ENCODE measurements around the gene HBS1L. TPM values are rescaled to one million over a fixed set of nuclear protein-coding genes. Genes with fewer than 3 reads are reported as not detected.

The HBS1L gene
- total RNA-seq, 2 donors from 2014 or later, result 48.9 to 50.0 TPM

- intact Hi-C loops (cut with DNase I, micrococcal nuclease), result no loop called here
- ATAC-seq, result no peak
Observed at GRCh38 chr6:135008941-135009290, 45.7 kb downstream of the HBS1L start.

GRCh38 chr6:135008072-135008940 is 46.3 kb downstream of the HBS1L start:
- peak; percentile 95 for ATAC-seq
- intact Hi-C loops (cut with DNase I, micrococcal nuclease), result no loop called here

More at GRCh38 chr6:135008941-135009290, 45.7 kb downstream of the HBS1L start:
- no peak for DNase-seq

GRCh38 chr6:135006386-135006914 is 48.2 kb downstream of the HBS1L start:
- no peak for ATAC-seq
- no peak for DNase-seq
- intact Hi-C loops (cut with DNase I, micrococcal nuclease), result no loop called here

More at GRCh38 chr6:135008072-135008940, 46.3 kb downstream of the HBS1L start:
- no peak for DNase-seq

GRCh38 chr6:135004399-135004798 is 50.2 kb downstream of the HBS1L start:
- no peak for DNase-seq
- ATAC-seq, result no peak
- intact Hi-C loops (cut with DNase I, micrococcal nuclease), result no loop called here

- DNase-seq, result no peak
Observed at GRCh38 chr6:135002974-135003703, 51.5 kb downstream of the HBS1L start.

GRCh38 chr6:135002229-135002844 is 52.3 kb downstream of the HBS1L start:
- no peak for DNase-seq
- intact Hi-C loops (cut with DNase I, micrococcal nuclease), result no loop called here
- ATAC-seq, result peak; percentile 45

More at GRCh38 chr6:135002974-135003703, 51.5 kb downstream of the HBS1L start:
- ATAC-seq, result no peak
- intact Hi-C loops (cut with DNase I, micrococcal nuclease), result no loop called here

GRCh38 chr6:134999107-134999506 is 55.5 kb downstream of the HBS1L start:
- intact Hi-C loops (cut with DNase I, micrococcal nuclease), result no loop called here
- no peak for ATAC-seq
- DNase-seq, result no peak

- ATAC-seq (no peak), DNase-seq (no peak)
- intact Hi-C loops (cut with DNase I, micrococcal nuclease), result no loop called here
Observed at GRCh38 chr6:134997133-134997995, 57.3 kb downstream of the HBS1L start.

GRCh38 chr6:134995536-134995935 is 59.1 kb downstream of the HBS1L start:
- intact Hi-C loops (cut with DNase I, micrococcal nuclease), result no loop called here
- ATAC-seq (no peak), DNase-seq (no peak)

- DNase-seq, result no peak
- no peak for ATAC-seq
- intact Hi-C loops (cut with DNase I, micrococcal nuclease), result no loop called here
Observed at GRCh38 chr6:134994431-134994830, 60.2 kb downstream of the HBS1L start.

GRCh38 chr6:134992155-134992554 is 62.5 kb downstream of the HBS1L start:
- no peak for DNase-seq
- no peak for ATAC-seq
- intact Hi-C loops (cut with DNase I, micrococcal nuclease), result no loop called here

GRCh38 chr6:134990262-134990661 is 64.4 kb downstream of the HBS1L start:
- no peak for ATAC-seq
- intact Hi-C loops (cut with DNase I, micrococcal nuclease), result no loop called here
- no peak for DNase-seq

GRCh38 chr6:134984821-134985220 is 69.8 kb downstream of the HBS1L start:
- intact Hi-C loops (cut with DNase I, micrococcal nuclease), result no loop called here
- no peak for ATAC-seq
- no peak for DNase-seq

GRCh38 chr6:134983823-134984222 is 70.8 kb downstream of the HBS1L start:
- no peak for ATAC-seq
- intact Hi-C loops (cut with DNase I, micrococcal nuclease), result no loop called here

GRCh38 chr6:134982161-134982560 is 72.5 kb downstream of the HBS1L start:
- DNase-seq, result no peak
- intact Hi-C loops (cut with DNase I, micrococcal nuclease), result no loop called here
- no peak for ATAC-seq

More at GRCh38 chr6:134983823-134984222, 70.8 kb downstream of the HBS1L start:
- DNase-seq, result no peak

- ATAC-seq (no peak), DNase-seq (no peak)
- intact Hi-C loops (cut with DNase I, micrococcal nuclease), result no loop called here
Observed at GRCh38 chr6:134980846-134981245, 73.8 kb downstream of the HBS1L start.

GRCh38 chr6:134979142-134979541 is 75.5 kb downstream of the HBS1L start:
- intact Hi-C loops (cut with DNase I, micrococcal nuclease), result no loop called here
- no peak for DNase-seq
- ATAC-seq, result no peak

- ATAC-seq (no peak), DNase-seq (no peak)
- intact Hi-C loops (cut with DNase I, micrococcal nuclease), result no loop called here
Observed at GRCh38 chr6:134974370-134974769, 80.3 kb downstream of the HBS1L start.

- intact Hi-C loops (cut with DNase I, micrococcal nuclease), result no loop called here
- ATAC-seq (no peak), DNase-seq (no peak)
Observed at GRCh38 chr6:134967711-134968110, 86.9 kb downstream of the HBS1L start.
